Measurements from ENCODE around the gene TMED10. TPM values are rescaled to one million over a fixed set of nuclear protein-coding genes. Genes with fewer than 3 reads are reported as not detected.

The TMED10 gene
- total RNA-seq, 1 experiment from 2014 or later = 709 TPM

- H3K27ac ChIP-seq = no peak overlapping the region
- BruUV-seq (replicated peaks) = no TSS peak
- H3K27me3 ChIP-seq (ENCODE audit: insufficient read depth, low read depth) = no peaks in the 10 kb centered on the region
- H4K20me1 ChIP-seq (ENCODE audit: insufficient read depth) = 0 out of 2 replicates have a peak, but pooled peaks cover 5% of the 10 kb centered on the region
- CTCF ChIA-PET = no interaction called here
- no peaks in the 10 kb centered on the region for H3K9me2 ChIP-seq (ENCODE audit: insufficient read depth)
- no peak for DNase-seq
- H3F3A ChIP-seq (ENCODE audit: insufficient read depth, low read depth) = peaks cover 14% of the 10 kb centered on the region; the same call in 1 of the 2 replicates
- no peak overlapping the region for H3K4me3 ChIP-seq
- no peaks in the 10 kb centered on the region for H3K4me1 ChIP-seq (replicated peaks; ENCODE audit: insufficient read depth)
- intact Hi-C loops (cut with micrococcal nuclease; ENCODE audit: unreplicated experiment) = no loop called here
- H3K36me3 ChIP-seq (ENCODE audit: low read depth) = peaks cover 65% of the 10 kb centered on the region
- H3K79me2 ChIP-seq (ENCODE audit: low read depth) = no peaks in the 10 kb centered on the region
- POLR2A ChIA-PET (ENCODE audit: unreplicated experiment) = interaction anchor here (0.6 kb wide), 1 partner anchor 1382 kb away, joined by 3 read pairs; no protein-coding TSS in a partner anchor
- H2AFZ ChIP-seq = no peak overlapping the region
- TF ChIP-seq CTCF (conservative IDR thresholded peaks at IDR 0.05) (no peak), EZH2 (IDR thresholded peaks at IDR 0.05; ENCODE audit: low read depth) (no peak)
- no peak overlapping the region for H3K4me2 ChIP-seq
- no peaks in the 10 kb centered on the region for H3K9me3 ChIP-seq (ENCODE audit: insufficient read depth, low read depth)
These were observed 78.2 kb downstream of the TMED10 start for GRCh38 chr14:75098212-75098611.

GRCh38 chr14:75096959-75097358, 79.5 kb downstream of the TMED10 start:
- H3K27me3 ChIP-seq (ENCODE audit: insufficient read depth, low read depth) = no peaks in the 10 kb centered on the region
- H3K4me2 ChIP-seq = no peak overlapping the region
- H3K9me3 ChIP-seq (ENCODE audit: insufficient read depth, low read depth) = no peaks in the 10 kb centered on the region
- H3F3A ChIP-seq (ENCODE audit: insufficient read depth, low read depth) = peaks cover 5% of the 10 kb centered on the region; the same call in 1 of the 2 replicates
- BruUV-seq (replicated peaks) = no TSS peak
- no peaks in the 10 kb centered on the region for H3K9me2 ChIP-seq (ENCODE audit: insufficient read depth)
- H3K79me2 ChIP-seq (ENCODE audit: low read depth) = no peaks in the 10 kb centered on the region
- peaks cover 72% of the 10 kb centered on the region for H3K36me3 ChIP-seq (ENCODE audit: low read depth)
- intact Hi-C loops (cut with micrococcal nuclease; ENCODE audit: unreplicated experiment) = no loop called here
- TF ChIP-seq CTCF (conservative IDR thresholded peaks at IDR 0.05) (no peak), EZH2 (IDR thresholded peaks at IDR 0.05; ENCODE audit: low read depth) (no peak)
- H3K4me3 ChIP-seq = no peak overlapping the region
- POLR2A ChIA-PET (ENCODE audit: unreplicated experiment) = no interaction called here
- CTCF ChIA-PET = no interaction called here
- no peak overlapping the region for H3K27ac ChIP-seq
- no peaks in the 10 kb centered on the region for H3K4me1 ChIP-seq (replicated peaks; ENCODE audit: insufficient read depth)
- no peak overlapping the region for H2AFZ ChIP-seq
- no peak for DNase-seq
- 0 out of 2 replicates have a peak, but pooled peaks cover 4% of the 10 kb centered on the region for H4K20me1 ChIP-seq (ENCODE audit: insufficient read depth)

- Histone ChIP-seq H4K20me1 (ENCODE audit: insufficient read depth) (no peaks in the 10 kb centered on the region), H3K4me2 (no peak overlapping the region), H3K4me3 (no peak overlapping the region), H2AFZ (no peak overlapping the region), H3K27ac (no peak overlapping the region), H3K9me2 (ENCODE audit: insufficient read depth) (no peaks in the 10 kb centered on the region), H3K79me2 (ENCODE audit: low read depth) (no peaks in the 10 kb centered on the region), H3F3A (ENCODE audit: insufficient read depth, low read depth) (no peaks in the 10 kb centered on the region), H3K27me3 (ENCODE audit: insufficient read depth, low read depth) (no peaks in the 10 kb centered on the region), H3K4me1 (replicated peaks; ENCODE audit: insufficient read depth) (no peaks in the 10 kb centered on the region), H3K9me3 (ENCODE audit: insufficient read depth, low read depth) (no peaks in the 10 kb centered on the region), H3K36me3 (ENCODE audit: low read depth) (peaks cover 76% of the 10 kb centered on the region)
- no TSS peak for BruUV-seq (replicated peaks)
- TF ChIP-seq EZH2 (IDR thresholded peaks at IDR 0.05; ENCODE audit: low read depth) (no peak), CTCF (conservative IDR thresholded peaks at IDR 0.05) (no peak)
- intact Hi-C loops (cut with micrococcal nuclease; ENCODE audit: unreplicated experiment) = no loop called here
- CTCF ChIA-PET = interaction anchor here (0.5 to 0.6 kb wide), 3 partner anchors 15 to 178 kb away, joined by 3 to 6 read pairs (median 3); no protein-coding TSS in a partner anchor
- POLR2A ChIA-PET (ENCODE audit: unreplicated experiment) = no interaction called here
- no peak for DNase-seq
These were observed 80.7 kb downstream of the TMED10 start for GRCh38 chr14:75095690-75096089.

Measured in PC-9 (cell line).